Activated naive CD4-positive, alpha-beta T cell treated with anti-CD3 and anti-CD28 coated beads, Interleukin-2, amount 10 ng/mL, durations not matched to agents 7 days and 5 days (primary cell): Measurements from ENCODE around the gene RAB1B.
"Not testable (repeated sequence)": the region's sequence is repeated elsewhere in the genome, so short reads cannot be mapped to it uniquely, and the experiment has no call there.

Experiments used
- CTCF ChIA-PET: fragments of 350-600 bp; sonication (Branson Sonifier 250); formaldehyde crosslinking; loops from one replicate; lab custom pipeline; 2021; ENCODE audit warnings: antibody characterized with exemption; lab: Charles Lee
- DNase-seq: peaks from one replicate; pipeline ENCODE4 v3.0.0-alpha.2; 2020
- H3K27ac Mint-ChIP-seq: one replicate; pipeline ENCODE4 v1.8.0; 2021; ENCODE audit warnings: mild to moderate bottlenecking, moderate library complexity, mixed read lengths
- H3K27me3 Mint-ChIP-seq: one replicate; pipeline ENCODE4 v1.8.0; 2021; ENCODE audit warnings: mild to moderate bottlenecking, mixed read lengths
- H3K36me3 Mint-ChIP-seq: one replicate; pipeline ENCODE4 v1.8.0; 2021; ENCODE audit warnings: mixed read lengths
- H3K4me1 Mint-ChIP-seq: one replicate; pipeline ENCODE4 v1.8.0; 2021; ENCODE audit warnings: mixed read lengths
- H3K4me3 Mint-ChIP-seq: one replicate; pipeline ENCODE4 v1.8.0; 2021; ENCODE audit warnings: mild to moderate bottlenecking, moderate library complexity, mixed read lengths
- H3K9me3 Mint-ChIP-seq: one replicate; pipeline ENCODE4 v1.8.0; 2021; ENCODE audit warnings: mixed read lengths

Gene RAB1B

GRCh38 chr11:66265531-66266377 is 2.7 kb upstream of the RAB1B start:
- Mint-ChIP-seq H3K27me3 (no peaks in the 10 kb centered on the region), H3K4me3 (no peak overlapping the region), H3K9me3 (no peaks in the 10 kb centered on the region), H3K36me3 (peaks cover 23% of the 10 kb centered on the region), H3K27ac (no peak overlapping the region), H3K4me1 (peaks cover 31% of the 10 kb centered on the region)
- no peak for DNase-seq
- CTCF ChIA-PET, result interaction anchor here (0.8 to 1.0 kb wide), 2 partner anchors 14 to 15 kb away, joined by 3 read pairs; no protein-coding TSS in a partner anchor

DNA sequence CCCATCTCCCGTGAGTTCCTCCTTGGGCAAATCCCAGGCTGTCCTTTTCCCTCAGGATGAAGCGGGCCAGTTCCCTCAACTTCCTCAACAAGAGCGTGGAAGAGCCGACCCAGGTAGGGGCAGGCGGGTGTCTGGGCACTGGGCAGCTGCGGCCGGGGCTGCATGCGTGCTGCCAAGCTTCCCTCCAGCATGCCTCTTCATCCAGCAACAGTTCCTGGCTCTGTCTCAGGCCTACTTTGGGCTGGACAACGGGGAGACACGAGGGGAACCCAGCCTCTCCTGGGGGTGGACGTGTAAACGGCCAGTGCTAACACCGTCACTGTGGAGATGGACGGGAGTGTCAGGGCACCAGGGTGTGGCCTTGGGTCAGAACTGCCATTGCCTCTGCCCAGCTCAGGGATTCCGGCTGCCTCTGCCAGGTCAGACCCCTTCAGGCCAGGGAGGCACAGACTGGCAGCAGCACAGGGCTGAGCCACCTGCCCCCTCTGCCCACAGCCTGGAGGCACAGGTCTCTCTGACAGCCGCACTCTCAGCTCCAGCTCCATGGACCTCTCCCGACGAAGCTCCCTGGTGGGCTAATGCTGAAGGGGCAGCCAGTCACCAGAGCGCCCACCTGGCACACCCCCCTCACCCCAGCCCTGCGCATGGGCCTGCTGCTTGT is 1.9 kb upstream of the RAB1B start:
- peak overlapping the region; percentile 91 for H3K4me3 Mint-ChIP-seq

DNA sequence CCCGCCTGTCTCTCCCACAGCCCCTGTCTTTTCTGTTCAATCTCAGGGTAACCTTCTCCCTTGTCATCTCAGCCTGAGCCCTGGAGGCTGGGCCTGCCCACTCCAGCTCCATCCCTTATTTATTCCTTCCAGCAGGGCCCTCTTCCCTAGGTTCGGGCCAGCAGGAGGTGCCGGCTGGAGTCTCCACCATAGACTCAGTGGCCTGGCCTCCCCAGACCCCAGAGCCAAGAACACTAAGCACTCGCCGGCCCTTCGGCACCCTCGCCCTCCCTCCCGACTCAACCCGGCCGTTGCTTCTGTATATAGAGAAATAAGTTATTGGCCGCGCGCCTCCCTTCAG is 1.4 kb upstream of the RAB1B start:
- peaks cover 27% of the 10 kb centered on the region for H3K36me3 Mint-ChIP-seq
- H3K4me3 Mint-ChIP-seq, result peak overlapping the region; percentile 91
- no peaks in the 10 kb centered on the region for H3K9me3 Mint-ChIP-seq
- CTCF ChIA-PET, result interaction anchor here (1.9 kb wide), 1 partner anchor 10 kb away, joined by 5 read pairs; no protein-coding TSS in a partner anchor
- no peaks in the 10 kb centered on the region for H3K27me3 Mint-ChIP-seq
- peak overlapping the region; percentile 97 for H3K27ac Mint-ChIP-seq
- H3K4me1 Mint-ChIP-seq, result peaks cover 39% of the 10 kb centered on the region
- DNase-seq, result no peak

More for the DNA sequence above, 1.9 kb upstream of the RAB1B start:
- Mint-ChIP-seq H3K4me1 (peaks cover 35% of the 10 kb centered on the region), H3K9me3 (no peaks in the 10 kb centered on the region), H3K27me3 (no peaks in the 10 kb centered on the region), H3K27ac (no peak overlapping the region), H3K36me3 (peaks cover 24% of the 10 kb centered on the region)
- no peak for DNase-seq
- CTCF ChIA-PET, result interaction anchor here (1.9 kb wide), 1 partner anchor 10 kb away, joined by 5 read pairs; no protein-coding TSS in a partner anchor

DNA sequence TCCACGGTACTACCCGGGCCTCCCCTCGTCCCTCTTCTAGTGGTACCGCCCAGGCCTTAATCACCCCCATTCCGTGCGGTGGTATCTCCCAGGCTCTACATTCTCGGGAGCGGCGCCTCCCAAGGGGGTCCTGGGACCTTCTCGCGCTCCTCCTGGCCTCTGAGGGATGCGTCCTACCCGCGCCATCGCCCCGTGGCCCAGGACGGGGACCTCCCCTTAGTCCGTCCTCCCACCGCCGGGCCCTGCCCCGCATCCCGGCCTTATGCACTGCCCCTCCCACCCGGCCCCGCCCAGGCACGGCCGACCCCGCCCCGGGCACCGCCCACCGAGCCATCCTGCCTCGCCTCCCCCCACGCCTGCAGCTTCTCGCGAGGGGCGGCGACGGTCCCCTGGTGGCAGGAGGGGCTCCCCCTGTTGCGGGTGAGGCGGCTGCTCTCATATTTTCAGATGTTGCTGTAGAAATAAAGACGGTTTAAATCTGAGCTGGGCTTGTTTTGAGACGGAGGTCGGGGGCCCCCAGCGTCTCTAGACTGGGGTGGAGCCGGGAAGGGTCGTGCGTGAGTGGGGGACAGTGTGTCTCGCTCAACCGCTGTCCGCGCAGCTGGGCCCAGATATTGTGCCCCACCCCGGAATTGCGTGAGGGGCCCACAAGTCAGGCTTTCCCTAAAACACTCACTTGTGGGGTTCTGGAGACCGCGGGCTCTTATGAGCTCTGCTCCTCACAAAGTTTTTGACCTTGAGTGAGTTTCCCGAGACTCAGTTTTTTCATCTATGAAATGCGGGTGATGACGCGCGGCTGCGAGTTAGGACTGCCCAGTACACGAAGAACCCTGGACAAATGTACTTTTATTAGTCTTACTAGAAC is 828 bp upstream of the RAB1B start:
- no peaks in the 10 kb centered on the region for H3K27me3 Mint-ChIP-seq
- peak; percentile 90 for DNase-seq
- H3K4me1 Mint-ChIP-seq, result peaks cover 45% of the 10 kb centered on the region
- no peaks in the 10 kb centered on the region for H3K9me3 Mint-ChIP-seq
- CTCF ChIA-PET, result interaction anchor here (1.4 to 1.9 kb wide), 2 partner anchors 9 to 45 kb away, joined by 4 to 5 read pairs; no protein-coding TSS in a partner anchor
- H3K27ac Mint-ChIP-seq, result peak overlapping the region; percentile 97
- H3K36me3 Mint-ChIP-seq, result peaks cover 31% of the 10 kb centered on the region
- H3K4me3 Mint-ChIP-seq, result peak overlapping the region; percentile 91

DNA sequence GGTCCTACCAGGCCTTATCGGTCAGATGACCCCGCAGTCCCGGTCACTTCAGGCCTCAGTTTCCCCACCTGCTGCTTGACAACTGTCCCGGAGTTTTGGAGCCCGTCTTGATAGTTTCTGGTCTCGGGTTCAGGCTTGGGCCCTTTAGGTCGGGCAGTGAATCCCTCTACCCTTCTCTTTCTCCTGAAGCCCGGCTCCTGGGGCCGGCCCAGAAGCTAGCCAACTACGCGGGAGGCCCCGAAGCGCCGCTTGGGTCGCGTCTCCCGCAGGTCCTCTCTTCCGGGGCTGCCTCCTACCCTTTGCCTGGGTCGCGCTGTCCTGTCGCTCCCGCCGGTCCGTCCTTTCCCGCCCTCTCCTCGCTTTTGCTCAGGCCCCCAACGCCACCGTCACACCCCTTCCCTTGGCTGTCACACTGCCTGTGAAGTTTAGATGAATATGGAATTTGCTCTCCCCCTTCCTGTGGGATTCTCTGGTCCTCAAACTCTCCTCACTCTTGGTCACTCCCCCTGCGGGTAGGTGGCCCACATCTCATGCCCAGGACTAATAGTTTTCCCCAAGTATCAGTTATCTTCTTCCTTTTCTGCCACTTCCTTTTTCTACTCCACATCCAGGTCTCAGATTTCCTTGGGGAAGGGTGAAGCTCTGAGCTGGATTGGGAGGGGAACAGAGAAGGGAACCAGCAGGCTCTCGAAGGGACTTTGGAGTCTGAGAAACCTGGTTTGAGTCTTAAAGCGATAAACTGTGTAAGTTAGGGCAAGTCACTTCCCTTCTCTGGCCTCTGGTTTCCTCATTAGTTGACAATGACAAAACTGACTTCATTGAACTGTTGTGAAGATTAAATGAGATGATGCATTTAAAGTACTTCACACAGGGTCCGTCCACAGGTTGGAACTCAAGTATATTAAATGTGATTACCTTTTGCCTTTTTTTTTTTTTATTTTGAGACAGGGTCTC is 790 bp downstream of the RAB1B start:
- Mint-ChIP-seq H3K4me3 (peak overlapping the region; percentile 91), H3K4me1 (peaks cover 50% of the 10 kb centered on the region), H3K27ac (peak overlapping the region; percentile 97), H3K27me3 (no peaks in the 10 kb centered on the region), H3K36me3 (peaks cover 39% of the 10 kb centered on the region), H3K9me3 (no peaks in the 10 kb centered on the region)
- peak; percentile 42 for DNase-seq
- CTCF ChIA-PET, result interaction anchor here (1.3 kb wide), 1 partner anchor 11 kb away, joined by 3 read pairs; no protein-coding TSS in a partner anchor

DNA sequence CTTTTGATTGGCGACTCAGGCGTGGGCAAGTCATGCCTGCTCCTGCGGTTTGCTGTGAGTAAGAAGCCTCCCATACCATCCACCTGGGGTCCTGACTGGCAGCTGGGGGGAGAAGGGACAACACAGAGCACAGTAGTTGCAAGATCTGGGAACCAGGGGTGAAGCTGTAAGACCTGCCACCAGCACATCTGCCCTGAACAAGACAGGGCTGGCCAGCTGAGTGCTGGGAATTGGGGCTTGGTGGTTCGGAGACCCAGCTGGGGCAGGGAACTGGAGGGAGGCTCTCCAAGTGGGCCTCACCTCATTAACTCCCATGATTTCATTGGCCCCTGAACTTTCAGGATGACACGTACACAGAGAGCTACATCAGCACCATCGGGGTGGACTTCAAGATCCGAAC is 3.4 kb downstream of the RAB1B start:
- CTCF ChIA-PET, result interaction anchor here (0.8 kb wide), 2 partner anchors 9 to 11 kb away, joined by 3 to 4 read pairs; no protein-coding TSS in a partner anchor
- no peak for DNase-seq
- no peak overlapping the region for H3K27ac Mint-ChIP-seq
- peaks cover 46% of the 10 kb centered on the region for H3K4me1 Mint-ChIP-seq
- no peak overlapping the region for H3K4me3 Mint-ChIP-seq
- no peaks in the 10 kb centered on the region for H3K27me3 Mint-ChIP-seq
- H3K36me3 Mint-ChIP-seq, result peaks cover 49% of the 10 kb centered on the region
- H3K9me3 Mint-ChIP-seq, result no peaks in the 10 kb centered on the region

GRCh38 chr11:66272596-66272995 is 4.2 kb downstream of the RAB1B start:
- Mint-ChIP-seq H3K36me3 (peaks cover 47% of the 10 kb centered on the region), H3K27ac (peak overlapping the region; percentile 29), H3K9me3 (no peaks in the 10 kb centered on the region), H3K4me3 (no peak overlapping the region), H3K27me3 (no peaks in the 10 kb centered on the region), H3K4me1 (peaks cover 46% of the 10 kb centered on the region)
- CTCF ChIA-PET, result interaction anchor here (0.8 to 0.9 kb wide), 2 partner anchors 8 to 10 kb away, joined by 3 read pairs; no protein-coding TSS in a partner anchor
- DNase-seq, result no peak

GRCh38 chr11:66274219-66274618 is 5.8 kb downstream of the RAB1B start:
- Mint-ChIP-seq H3K4me3 (no peak overlapping the region), H3K27me3 (peaks cover 8% of the 10 kb centered on the region), H3K4me1 (peaks cover 46% of the 10 kb centered on the region), H3K36me3 (peaks cover 47% of the 10 kb centered on the region), H3K27ac (no peak overlapping the region), H3K9me3 (no peaks in the 10 kb centered on the region)
- CTCF ChIA-PET, result interaction anchor here (0.9 kb wide), 1 partner anchor 8 kb away, joined by 3 read pairs; no protein-coding TSS in a partner anchor
- DNase-seq, result no peak

GRCh38 chr11:66275396-66275795 is 7.0 kb downstream of the RAB1B start:
- Mint-ChIP-seq H3K4me1 (peaks cover 39% of the 10 kb centered on the region), H3K36me3 (peaks cover 43% of the 10 kb centered on the region)
- CTCF ChIA-PET, result no interaction called here

DNA sequence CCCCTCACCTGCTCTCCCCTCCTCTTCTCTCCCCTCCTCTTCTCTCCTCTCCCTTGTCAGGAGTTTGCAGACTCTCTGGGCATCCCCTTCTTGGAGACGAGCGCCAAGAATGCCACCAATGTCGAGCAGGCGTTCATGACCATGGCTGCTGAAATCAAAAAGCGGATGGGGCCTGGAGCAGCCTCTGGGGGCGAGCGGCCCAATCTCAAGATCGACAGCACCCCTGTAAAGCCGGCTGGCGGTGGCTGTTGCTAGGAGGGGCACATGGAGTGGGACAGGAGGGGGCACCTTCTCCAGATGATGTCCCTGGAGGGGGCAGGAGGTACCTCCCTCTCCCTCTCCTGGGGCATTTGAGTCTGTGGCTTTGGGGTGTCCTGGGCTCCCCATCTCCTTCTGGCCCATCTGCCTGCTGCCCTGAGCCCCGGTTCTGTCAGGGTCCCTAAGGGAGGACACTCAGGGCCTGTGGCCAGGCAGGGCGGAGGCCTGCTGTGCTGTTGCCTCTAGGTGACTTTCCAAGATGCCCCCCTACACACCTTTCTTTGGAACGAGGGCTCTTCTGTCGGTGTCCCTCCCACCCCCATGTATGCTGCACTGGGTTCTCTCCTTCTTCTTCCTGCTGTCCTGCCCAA is 7.7 kb downstream of the RAB1B start:
- Mint-ChIP-seq H3K9me3 (no peaks in the 10 kb centered on the region), H3K4me1 (peaks cover 35% of the 10 kb centered on the region), H3K27me3 (peaks cover 26% of the 10 kb centered on the region), H3K4me3 (no peak overlapping the region), H3K36me3 (peaks cover 39% of the 10 kb centered on the region), H3K27ac (no peak overlapping the region)
- no peak for DNase-seq
- CTCF ChIA-PET, result interaction anchor here (1.2 kb wide), 1 partner anchor 8 kb away, joined by 5 read pairs; the partner anchor contains the start of gene RAB1B

More at GRCh38 chr11:66275396-66275795, 7.0 kb downstream of the RAB1B start:
- no peaks in the 10 kb centered on the region for H3K9me3 Mint-ChIP-seq
- H3K4me3 Mint-ChIP-seq, result no peak overlapping the region
- DNase-seq, result no peak
- H3K27ac Mint-ChIP-seq, result no peak overlapping the region
- peaks cover 19% of the 10 kb centered on the region for H3K27me3 Mint-ChIP-seq

DNA sequence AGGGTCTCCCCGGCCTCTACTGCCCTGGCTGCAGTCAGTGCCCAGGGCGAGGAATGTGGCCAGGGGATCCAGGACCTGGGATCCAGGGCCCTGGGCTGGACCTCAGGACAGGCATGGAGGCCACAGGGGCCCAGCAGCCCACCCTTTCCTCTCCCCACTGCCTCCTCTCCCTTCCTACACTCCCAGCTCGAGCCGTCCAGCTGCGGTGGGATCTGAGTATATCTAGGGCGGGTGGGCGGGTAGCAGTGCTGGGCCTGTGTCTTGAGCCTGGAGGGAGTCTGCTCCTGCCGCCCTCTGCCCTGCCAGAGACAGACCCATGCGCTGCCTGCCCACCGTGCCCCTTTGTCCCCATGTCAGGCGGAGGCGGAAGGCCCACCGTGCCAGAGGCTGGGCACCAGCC is 8.2 kb downstream of the RAB1B start:
- DNase-seq, H3K9me3 Mint-ChIP-seq, H3K4me3 Mint-ChIP-seq: not testable (repeated sequence)
- H3K27me3 Mint-ChIP-seq, result peaks cover 26% of the 10 kb centered on the region
- H3K36me3 Mint-ChIP-seq, result peaks cover 38% of the 10 kb centered on the region
- CTCF ChIA-PET, result interaction anchor here (0.9 to 1.2 kb wide), 2 partner anchors 9 to 18 kb away, joined by 3 to 5 read pairs; partner anchors contain the start of gene RAB1B
- peaks cover 39% of the 10 kb centered on the region for H3K4me1 Mint-ChIP-seq
- H3K27ac Mint-ChIP-seq, result peak overlapping the region; percentile 55

DNA sequence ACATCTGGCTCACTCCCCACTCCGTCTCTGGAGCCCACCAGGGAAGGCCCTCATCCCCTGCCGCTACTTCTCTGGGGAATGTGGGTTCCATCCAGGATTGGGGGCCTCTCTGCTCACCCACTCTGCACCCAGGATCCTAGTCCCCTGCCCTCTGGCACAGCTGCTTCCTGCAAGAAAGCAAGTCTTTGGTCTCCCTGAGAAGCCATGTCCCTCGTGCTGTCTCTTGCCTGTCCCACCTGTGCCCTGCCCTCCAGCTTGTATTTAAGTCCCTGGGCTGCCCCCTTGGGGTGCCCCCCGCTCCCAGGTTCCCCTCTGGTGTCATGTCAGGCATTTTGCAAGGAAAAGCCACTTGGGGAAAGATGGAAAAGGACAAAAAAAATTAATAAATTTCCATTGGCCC is 8.6 kb downstream of the RAB1B start:
- CTCF ChIA-PET, result interaction anchor here (0.9 to 1.2 kb wide), 3 partner anchors 9 to 255 kb away, joined by 3 to 5 read pairs (median 3); partner anchors contain the start of gene RAB1B
- H3K4me3 Mint-ChIP-seq, DNase-seq, H3K9me3 Mint-ChIP-seq: not testable (repeated sequence)
- Mint-ChIP-seq H3K36me3 (peaks cover 34% of the 10 kb centered on the region), H3K4me1 (peaks cover 39% of the 10 kb centered on the region), H3K27me3 (peaks cover 31% of the 10 kb centered on the region), H3K27ac (peak overlapping the region; percentile 55)
